Transverse colon (tissue), 4 donors: ENCODE measurements around the gene ACSS3. TPM values are rescaled to one million over a fixed set of nuclear protein-coding genes. Genes with fewer than 3 reads are reported as not detected.

Experiments used
- DNase-seq: peaks from one replicate; pipeline ENCODE4 v3.0.0-alpha.2; 2019
- H3K27ac ChIP-seq, 4 donors: fragments of 200-600 bp; sonication (generic); 2 replicates each; pipeline ENCODE4 v1.5.1; 2016 to 2018; ENCODE audit warnings: inconsistent platforms in 4 of 4
- H3K27me3 ChIP-seq: fragments of 200-600 bp; sonication (generic); 2 replicates; pipeline ENCODE4 v1.5.1; 2017; ENCODE audit warnings: inconsistent platforms
- H3K36me3 ChIP-seq, 4 donors: fragments of 200-600 bp; sonication (generic); 2 replicates each; pipeline ENCODE4 v1.5.1; 2017 to 2019; ENCODE audit warnings: inconsistent platforms in 4 of 4
- H3K4me1 ChIP-seq, 4 donors: fragments of 200-600 bp; sonication (generic); 2 replicates each; pipeline ENCODE4 v1.5.1; 2017 to 2020; ENCODE audit warnings: inconsistent platforms in 4 of 4
- H3K4me3 ChIP-seq, 4 donors: fragments of 200-600 bp; sonication (generic); 1 replicate in 1 of 4; 2 replicates in 3 of 4; pipeline versions ENCODE4 v1.5.1 to v1.6.1; 2017 to 2019; ENCODE audit warnings: inconsistent platforms in 4 of 4
- H3K9me3 ChIP-seq, 2 donors: fragments of 200-600 bp; sonication (generic); 2 replicates each; pipeline ENCODE4 v1.5.1; 2017 to 2019; ENCODE audit warnings: inconsistent platforms in 2 of 2
- CTCF ChIP-seq, 5 experiments: fragments of 200-600 bp in 3 of 5; fragments of 450-650 bp in 2 of 5; sonication (generic) in 3 of 5; IDR thresholded peaks; 1 replicate in 2 of 5; 2 replicates in 3 of 5; pipeline ENCODE4 v1.5.1; 2016 to 2017; ENCODE audit warnings: antibody characterized with exemption in 5 of 5, inconsistent platforms in 3 of 5, mild to moderate bottlenecking in 2 of 5, moderate library complexity in 1 of 5
- EP300 ChIP-seq: sonication (generic); formaldehyde crosslinking; IDR thresholded peaks from one replicate; pipeline ENCODE4 v1.6.1; 2017; ENCODE audit warnings: antibody characterized with exemption, low read depth
- POLR2A ChIP-seq: fragments of 450-650 bp; IDR thresholded peaks from one replicate; pipeline ENCODE4 v1.6.1; 2016; ENCODE audit warnings: antibody characterized with exemption, mild to moderate bottlenecking, moderate library complexity
- POLR2AphosphoS5 ChIP-seq, 3 donors: sonication (generic); formaldehyde crosslinking; IDR thresholded peaks; one replicate each; pipeline ENCODE4 v1.6.1; 2016; ENCODE audit warnings: antibody characterized with exemption in 3 of 3
- WGBS, 2 donors: methylation state at CpG; one replicate each; pipeline ENCODE4 v1.1.5; 2018; ENCODE audit warnings: low coverage in 1 of 2; 5-methylcytosine and 5-hydroxymethylcytosine counted together
- in situ Hi-C, 4 donors: fragments of 200-750 bp; cut with MboI; loops; one replicate each; pipeline versions ENCODE4 v1.15.0 to v1.15.1; 2017; ENCODE audit warnings: low sequenced_read_pairs in 3 of 4, low pct_ligation_motif_present in 1 of 4, low pct_unique_long_range_greater_than_20kb in 1 of 4
- intact Hi-C: fragments of 100-400 bp; cut with DNase I; formaldehyde crosslinking; loops from one replicate; pipeline ENCODE4 v1.15.1; 2023; ENCODE audit warnings: low total_unique reads
- total RNA-seq, 4 donors: library from RNA; depleted of rRNA; stranded (reverse); fragments of >200 nt; gene quantifications; one replicate each; pipeline ENCODE4 v1.1.0, GENCODE V29; 2016

ACSS3 gene
- total RNA-seq, 4 donors from 2014 or later = 4.1 to 10.3 (median 8.0) TPM

DNA sequence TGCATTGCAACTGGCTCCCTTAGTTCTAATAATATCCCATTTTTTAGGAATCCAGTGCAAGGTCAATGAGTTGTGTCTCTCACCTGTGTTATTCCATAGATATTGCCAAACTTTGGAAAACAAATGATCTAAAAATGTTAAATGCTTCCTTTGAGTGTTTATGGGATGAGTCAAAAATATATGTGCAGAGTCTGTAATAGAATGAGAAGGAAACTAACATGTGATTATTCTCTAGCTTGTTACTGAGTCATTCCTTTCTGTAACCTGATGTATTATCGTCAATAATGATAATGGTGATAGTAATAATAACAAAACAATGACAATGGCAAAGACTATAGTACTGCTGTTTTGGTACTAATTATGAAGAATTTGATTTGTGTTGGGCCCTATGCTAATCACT, 11.5 kb downstream of the ACSS3 start:
- 63 to 80% methylated on average over 1 of the region's 1 CpG for WGBS, 2 donors
- TF ChIP-seq POLR2AphosphoS5 (IDR thresholded peaks at IDR 0.05) (no peak), CTCF (IDR thresholded peaks at IDR 0.05) (no peak), EP300 (no peak), POLR2A (no peak)
- in situ Hi-C loops = no loop called here
- intact Hi-C loops = no loop called here
- Histone ChIP-seq H3K27me3 (no peaks in the 10 kb centered on the region), H3K4me3 (no peak overlapping the region), H3K4me1 (no peaks in the 10 kb centered on the region), H3K9me3 (no peaks in the 10 kb centered on the region), H3K36me3 (no peaks in the 10 kb centered on the region), H3K27ac (no peak overlapping the region)
- no peak for DNase-seq

DNA sequence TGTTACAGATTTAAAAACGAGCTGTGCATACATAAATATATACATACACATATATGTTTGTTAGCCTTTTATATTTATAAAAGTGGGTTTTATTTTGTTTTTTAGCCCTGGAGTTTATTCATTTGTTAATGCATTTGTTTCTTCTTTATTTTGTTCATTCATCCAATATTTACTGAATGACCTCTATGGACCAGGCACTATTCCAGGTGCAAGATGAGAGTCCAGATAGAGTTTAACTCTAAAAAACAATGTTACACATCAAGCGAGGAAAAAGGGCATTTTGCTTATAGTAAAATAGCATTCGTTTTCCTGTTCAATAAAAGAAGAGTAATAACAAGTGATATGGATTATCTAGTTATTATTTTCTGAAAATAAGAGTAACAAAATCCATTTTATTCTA, 14.2 kb downstream of the ACSS3 start:
- Histone ChIP-seq H3K4me1 (no peaks in the 10 kb centered on the region), H3K27ac (no peak overlapping the region), H3K9me3 (no peaks in the 10 kb centered on the region), H3K36me3 (no peaks in the 10 kb centered on the region), H3K27me3 (no peaks in the 10 kb centered on the region), H3K4me3 (no peak overlapping the region)
- in situ Hi-C loops = no loop called here
- TF ChIP-seq EP300 = no peak
- TF ChIP-seq POLR2A = no peak
- TF ChIP-seq POLR2AphosphoS5 (IDR thresholded peaks at IDR 0.05) = no peak
- no peak for TF ChIP-seq CTCF (IDR thresholded peaks at IDR 0.05)
- intact Hi-C loops = no loop called here
- 64 to 80% methylated on average over 3 of the region's 3 CpGs for WGBS, 2 donors
- no peak for DNase-seq

GRCh38 chr12:81094718-81095360, 17.0 kb downstream of the ACSS3 start:
- in situ Hi-C loops = no loop called here
- Histone ChIP-seq H3K27ac (no peak overlapping the region), H3K4me1 (no peaks in the 10 kb centered on the region), H3K36me3 (no peaks in the 10 kb centered on the region), H3K4me3 (no peak overlapping the region), H3K27me3 (no peaks in the 10 kb centered on the region), H3K9me3 (no peaks in the 10 kb centered on the region)
- DNase-seq = no peak
- TF ChIP-seq POLR2A (no peak), EP300 (no peak), POLR2AphosphoS5 (IDR thresholded peaks at IDR 0.05) (no peak), CTCF (IDR thresholded peaks at IDR 0.05) (no peak)
- WGBS, 2 donors = 48 to 67% methylated on average over 1 of the region's 1 CpG
- intact Hi-C loops = no loop called here

DNA sequence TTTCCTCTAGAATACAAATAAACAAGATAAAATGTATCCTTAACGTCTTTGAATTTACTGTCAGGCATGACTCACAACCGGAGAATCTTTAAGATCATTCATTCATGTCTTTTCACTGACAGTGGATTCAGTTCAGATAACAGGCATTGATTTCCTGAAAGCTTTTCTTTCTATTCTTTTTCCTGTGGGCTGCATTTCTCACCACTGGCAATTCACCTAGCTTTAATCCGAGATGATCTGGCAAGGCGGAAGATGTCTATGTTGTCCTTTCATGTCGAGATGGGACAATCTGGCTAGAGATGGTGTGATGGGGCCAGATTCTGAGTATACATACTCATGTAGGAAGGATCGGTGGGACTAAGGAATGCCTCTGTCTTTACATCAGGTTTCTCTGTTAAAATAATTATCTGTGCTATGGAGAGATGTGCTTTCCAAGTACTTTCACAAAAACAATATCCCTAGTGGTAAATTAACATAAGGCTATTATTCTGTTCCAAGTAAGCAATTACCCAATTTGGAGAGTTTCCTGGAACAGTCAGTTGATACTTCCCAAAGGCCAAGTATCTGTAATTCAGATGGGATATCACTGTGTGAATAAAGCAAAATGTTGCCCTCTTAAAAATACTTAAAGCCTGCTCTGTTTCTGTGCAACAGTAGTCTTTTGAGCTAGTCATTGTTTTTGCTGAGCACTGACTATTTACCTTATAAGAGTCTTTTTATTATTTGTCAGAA, 17.8 kb downstream of the ACSS3 start:
- Histone ChIP-seq H3K4me1 (no peaks in the 10 kb centered on the region), H3K27me3 (no peaks in the 10 kb centered on the region), H3K4me3 (no peak overlapping the region), H3K27ac (no peak overlapping the region), H3K9me3 (no peaks in the 10 kb centered on the region), H3K36me3 (no peaks in the 10 kb centered on the region)
- TF ChIP-seq EP300 (no peak), POLR2A (no peak), POLR2AphosphoS5 (IDR thresholded peaks at IDR 0.05) (no peak), CTCF (IDR thresholded peaks at IDR 0.05) (no peak)
- WGBS, 2 donors = 69 to 70% methylated on average over 5 to 6 of the region's 6 CpGs
- DNase-seq = no peak
- intact Hi-C loops (no loop called here), in situ Hi-C loops (no loop called here)
